IPS-NIHi7 (cell line): ENCODE results near the gene UBXN10.

Source experiments
- DNase-seq: peaks from one replicate; pipeline ENCODE4 v3.0.0; 2012; ENCODE audit warnings: mixed read lengths; ENCODE audit errors: extremely low spot score

UBXN10 gene, protein sequence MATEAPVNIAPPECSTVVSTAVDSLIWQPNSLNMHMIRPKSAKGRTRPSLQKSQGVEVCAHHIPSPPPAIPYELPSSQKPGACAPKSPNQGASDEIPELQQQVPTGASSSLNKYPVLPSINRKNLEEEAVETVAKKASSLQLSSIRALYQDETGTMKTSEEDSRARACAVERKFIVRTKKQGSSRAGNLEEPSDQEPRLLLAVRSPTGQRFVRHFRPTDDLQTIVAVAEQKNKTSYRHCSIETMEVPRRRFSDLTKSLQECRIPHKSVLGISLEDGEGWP

DNA sequence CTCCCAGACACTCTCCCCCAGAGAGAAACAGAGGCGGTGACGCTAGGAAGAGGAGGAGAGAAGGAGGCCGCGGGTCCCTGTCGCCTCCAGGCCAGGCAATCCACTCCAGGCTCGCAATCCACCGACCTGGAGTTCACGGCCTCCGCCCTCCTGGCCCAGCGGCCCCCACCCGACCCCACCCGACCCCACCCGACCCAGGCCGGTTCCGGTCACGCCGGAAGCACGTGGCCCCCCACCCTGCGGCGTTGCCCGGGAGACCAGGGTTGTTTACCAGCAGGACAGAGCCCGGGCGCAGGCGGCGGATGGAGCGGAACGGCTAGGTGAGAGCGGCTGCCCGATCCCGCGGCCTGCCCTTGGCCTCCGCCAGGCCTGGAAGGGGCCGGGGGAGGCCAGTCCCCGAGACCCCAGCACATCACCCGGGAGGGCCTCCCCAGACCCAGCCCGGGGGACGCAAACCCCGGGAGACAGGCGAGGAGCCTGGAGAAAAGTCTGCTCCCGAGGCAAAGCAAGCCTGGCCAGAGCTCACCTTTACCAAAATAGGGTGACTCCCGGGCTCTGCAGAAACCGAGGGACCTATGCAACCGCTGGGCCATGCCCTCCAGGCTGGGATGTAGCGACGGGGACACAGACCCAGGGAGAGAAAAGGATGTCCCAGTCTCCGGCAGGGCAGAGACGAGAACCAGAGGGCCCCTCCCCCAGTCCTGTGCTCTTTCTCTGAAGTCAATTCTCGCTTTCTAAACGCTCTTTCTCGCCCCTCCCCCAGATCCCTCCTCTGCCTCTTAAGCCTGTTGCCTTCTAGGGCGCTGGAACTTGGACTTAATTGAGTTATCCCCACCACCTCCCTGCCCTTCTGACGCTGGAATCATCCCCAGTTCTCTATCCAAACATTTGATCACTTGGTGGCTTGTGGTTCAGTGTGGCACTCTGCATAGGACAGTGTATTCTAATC, at the start of gene UBXN10, which contains the start of gene PLA2G2C:
Gene UBXN10 (plus strand): TSS at position 263 of the 949 bp plus-strand sequence. CDS start 4,466 bp downstream, outside the sequence.
Gene PLA2G2C (minus strand): TSS at position 685 of the 949 bp plus-strand sequence. CDS start 9,155 bp downstream, outside the sequence.
- DNase-seq = peak; percentile 77

DNA sequence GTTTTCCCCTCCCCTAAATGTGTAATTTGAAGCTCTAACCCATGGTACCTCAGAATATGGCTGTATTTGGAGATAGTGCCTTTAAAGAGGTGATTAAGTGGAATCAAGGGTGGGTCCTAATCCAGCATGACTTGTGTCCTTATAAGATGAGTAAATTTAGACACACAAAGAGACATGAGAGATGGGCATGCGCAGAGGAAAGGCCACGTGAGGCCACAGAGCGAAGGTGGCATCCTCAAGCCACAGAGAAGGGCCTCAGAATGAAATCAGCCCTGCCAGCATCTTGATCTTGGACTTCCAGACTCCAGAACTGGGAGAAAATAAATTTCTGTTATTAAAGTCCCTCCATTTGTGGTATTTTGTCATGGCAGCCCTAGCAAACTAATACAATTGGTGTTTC, 49.6 kb upstream of the UBXN10 start:
- no peak for DNase-seq

DNA sequence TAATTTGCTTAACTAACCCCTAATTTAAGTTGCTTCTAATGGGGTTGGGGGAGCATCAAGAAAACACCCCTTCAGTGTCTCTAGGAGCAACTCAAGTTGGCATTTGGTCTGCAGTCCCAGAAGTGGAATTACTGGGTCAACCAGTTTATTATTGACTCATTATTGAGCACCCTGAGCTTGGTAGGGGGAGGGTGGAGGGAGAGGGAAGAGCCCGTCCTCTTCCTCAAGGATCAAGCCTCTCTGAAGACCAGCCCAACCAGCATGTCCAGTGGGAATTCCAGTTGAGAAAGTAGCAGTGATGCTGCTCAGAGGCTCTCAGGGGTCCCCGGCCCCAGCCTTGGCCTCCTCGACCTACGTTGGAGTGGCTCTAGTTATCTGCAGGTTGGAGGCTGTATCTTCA, 48.8 kb upstream of the UBXN10 start:
- DNase-seq = peak; percentile 7

DNA sequence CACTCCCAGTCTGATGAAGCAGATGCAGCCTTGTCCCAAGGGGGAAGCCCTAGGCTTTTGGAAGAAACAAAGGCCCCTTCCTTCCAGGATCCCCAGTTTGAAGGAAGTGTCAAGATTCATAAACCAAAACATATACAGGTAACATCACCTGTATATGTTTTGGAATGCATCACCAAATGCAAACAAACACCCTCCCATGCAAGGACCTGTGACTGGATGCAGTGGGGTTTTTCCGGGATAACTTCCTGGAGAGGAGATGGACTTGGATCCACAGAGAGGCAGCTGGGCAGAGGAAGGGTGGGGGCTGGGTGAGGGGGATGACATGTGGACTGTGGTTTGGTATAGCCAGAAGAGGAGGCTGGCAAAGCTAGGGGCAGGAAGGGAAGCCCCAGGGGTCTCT, 48.3 kb upstream of the UBXN10 start:
- peak; percentile 7 for DNase-seq

DNA sequence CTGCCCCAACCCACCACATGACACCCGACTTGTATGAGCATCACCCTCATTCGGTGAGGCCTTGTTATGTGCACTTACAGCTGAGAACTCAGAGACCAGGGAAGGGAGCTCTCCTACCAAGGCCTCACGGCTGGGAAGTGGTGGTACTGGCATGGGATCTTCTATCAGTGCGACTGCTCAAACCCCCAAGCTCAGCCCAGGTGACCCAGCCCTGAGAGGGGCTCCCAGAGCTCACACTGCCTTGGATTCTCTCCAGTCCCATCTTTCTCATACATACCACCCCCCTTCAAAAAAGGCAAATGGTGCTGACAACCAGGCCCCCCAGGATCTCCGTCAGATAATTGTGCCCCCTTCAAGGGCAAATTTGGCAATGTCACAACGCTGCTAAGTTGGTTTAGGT, 47.5 kb upstream of the UBXN10 start:
- DNase-seq = peak; percentile 7

DNA sequence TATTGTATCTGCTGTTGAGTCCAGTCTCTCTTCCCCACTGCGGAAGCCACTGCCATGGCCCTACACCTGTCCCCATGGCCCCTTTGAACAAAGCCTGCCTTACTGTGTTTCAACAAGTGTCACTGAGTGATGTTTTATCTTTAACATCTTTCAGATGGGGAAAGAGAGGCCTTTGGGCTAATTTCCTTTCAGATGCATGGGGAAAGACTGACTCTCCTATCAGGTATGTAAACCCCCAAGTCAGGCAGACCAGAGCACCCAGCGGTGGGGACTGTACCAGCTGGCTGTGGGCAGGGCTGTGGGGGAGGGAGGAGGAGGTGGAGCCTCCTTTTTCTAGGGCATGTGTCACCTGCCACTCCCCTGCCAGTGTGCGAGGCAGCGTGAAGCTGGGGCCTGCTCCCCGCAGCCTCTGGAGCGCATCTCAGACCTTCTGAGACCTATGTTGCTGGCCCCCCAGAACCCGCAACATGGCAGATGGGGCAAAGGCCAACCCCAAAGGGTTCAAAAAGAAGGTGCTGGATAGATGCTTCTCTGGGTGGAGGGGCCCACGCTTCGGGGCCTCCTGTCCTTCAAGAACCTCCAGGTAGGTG, 46.8 kb upstream of the UBXN10 start, which contains the start of gene PLA2G2F:
Gene PLA2G2F (plus strand): TSS at position 363 of the 590 bp plus-strand sequence. CDS start 105 bp downstream, at position 468.
- peak; percentile 9 for DNase-seq

DNA sequence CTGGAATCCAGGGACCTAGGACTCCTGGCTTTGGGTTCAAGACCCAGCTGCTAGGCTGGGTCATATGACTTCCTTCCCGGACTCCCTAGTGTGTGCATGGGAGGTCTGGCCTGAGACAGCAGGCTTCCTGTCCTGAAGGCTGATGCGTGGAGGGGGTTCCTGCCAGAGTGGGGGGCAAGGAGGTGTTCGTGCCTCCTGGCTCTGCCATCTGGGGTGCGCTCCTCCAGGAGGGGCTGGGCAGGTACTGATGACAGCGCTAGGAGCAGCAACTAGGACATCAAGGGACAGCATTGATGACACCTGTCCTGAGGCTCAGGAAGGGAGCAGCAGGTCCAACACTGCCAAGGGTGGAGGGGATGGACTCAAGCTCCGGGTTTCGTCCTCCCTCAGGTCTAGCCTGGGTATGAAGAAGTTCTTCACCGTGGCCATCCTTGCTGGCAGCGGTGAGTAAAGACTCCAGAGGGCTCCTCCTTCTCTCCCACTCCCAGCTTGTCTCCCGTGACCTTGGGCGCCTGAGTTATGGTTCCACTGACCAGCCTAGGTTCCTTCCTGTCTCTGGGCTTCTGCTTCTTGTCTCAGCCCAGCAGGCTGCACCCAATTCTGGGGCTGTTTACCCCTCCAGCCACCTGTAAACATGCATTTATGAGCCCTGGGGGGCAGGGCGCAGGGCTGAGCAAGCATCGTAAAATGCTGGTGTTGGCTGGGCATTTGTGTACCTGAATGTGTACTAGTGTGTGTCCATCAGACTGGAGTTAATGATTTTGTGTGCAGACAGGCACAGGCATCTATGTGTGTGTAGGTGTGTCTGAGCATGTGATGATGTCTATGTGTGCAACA, 45.9 kb upstream of the UBXN10 start:
- DNase-seq = no peak

DNA sequence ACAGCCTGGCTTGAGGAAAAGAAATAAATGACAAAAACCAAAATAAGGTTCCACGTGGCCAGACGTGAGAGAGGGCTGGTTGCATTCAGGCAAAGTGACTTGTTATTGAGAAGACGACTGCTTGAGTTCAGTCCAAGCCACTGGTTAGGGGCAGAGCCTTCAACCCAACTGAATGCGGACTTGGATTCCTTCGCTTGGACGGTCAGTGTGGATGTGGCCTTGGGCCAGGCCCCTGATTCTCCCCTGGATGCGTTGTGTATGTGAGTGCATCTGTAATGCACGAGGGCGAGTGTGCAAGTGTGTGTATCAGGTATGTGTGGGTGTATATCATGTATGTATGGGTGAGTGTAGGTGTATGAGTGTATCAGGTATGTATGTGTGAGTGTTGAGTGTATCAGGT, 44.9 kb upstream of the UBXN10 start:
- DNase-seq = no peak

DNA sequence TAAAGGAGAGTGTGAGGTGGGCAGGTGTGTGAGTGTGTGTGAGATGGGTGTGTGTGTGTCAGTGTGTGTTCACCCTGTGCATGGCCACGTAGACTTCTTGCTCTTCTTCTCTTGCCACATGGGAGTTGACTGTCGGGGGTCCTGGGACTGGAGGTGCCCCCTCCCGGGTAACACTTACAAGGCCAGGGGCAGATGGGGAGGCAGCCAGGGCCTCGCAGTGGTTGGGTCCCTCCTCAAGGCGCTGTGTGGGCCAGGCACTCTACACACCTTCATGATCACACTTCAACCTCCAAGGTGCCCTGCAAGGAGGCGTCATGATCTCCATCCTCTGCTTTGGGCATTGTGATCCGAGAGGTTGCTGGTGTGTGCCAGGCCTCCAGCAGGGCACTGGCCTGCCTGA, 44.4 kb upstream of the UBXN10 start:
- no peak for DNase-seq

DNA sequence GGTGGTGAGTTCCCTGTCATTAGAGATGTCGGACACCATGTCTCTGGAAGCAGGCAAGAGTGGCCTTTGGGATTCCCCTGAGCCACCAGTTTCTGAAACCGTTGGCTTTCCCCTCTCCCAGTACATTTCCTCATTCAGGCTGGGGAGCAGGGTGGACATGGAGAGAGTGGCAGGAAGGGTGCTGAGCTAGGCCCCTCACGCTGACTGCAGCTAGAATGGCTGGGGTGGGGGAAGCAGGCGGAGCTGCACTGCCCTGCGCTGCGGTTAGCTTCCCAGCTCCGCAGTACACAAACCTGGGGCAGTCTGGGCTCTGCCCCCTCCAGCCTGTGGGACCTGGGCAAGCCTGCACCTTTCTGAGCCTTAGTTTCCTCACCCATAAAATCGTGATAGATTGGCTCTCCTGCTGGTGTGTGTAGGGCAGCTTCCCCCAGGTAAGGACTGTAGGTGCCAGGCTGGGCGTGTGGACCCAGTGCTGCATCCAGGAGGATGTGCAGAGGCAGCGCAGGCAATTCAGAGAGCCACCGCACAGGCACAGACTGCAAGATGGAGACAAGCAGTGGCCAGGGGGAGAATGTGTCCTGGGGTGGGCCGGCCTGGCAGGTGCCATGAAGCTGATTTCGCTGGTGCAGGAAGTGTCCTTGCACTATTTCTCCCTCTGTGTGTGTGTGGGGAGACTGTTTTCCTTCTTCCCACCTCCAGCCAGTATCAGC, 43.7 kb upstream of the UBXN10 start:
- no peak for DNase-seq

DNA sequence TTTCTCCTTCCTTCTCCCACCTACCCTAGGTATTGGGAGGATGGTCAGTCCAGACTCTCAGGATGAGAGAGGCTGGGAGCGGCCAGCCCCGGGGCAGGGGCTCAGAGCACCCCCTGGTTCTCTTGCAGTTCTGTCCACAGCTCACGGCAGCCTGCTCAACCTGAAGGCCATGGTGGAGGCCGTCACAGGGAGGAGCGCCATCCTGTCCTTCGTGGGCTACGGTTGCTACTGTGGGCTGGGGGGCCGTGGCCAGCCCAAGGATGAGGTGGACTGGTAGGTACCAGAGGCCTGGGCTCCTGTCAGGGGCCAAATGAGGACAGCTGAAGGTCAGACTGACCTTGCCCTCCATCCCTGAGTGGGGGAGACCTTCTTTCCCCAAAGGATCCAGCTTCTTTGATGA, 42.6 kb upstream of the UBXN10 start:
- DNase-seq = no peak

DNA sequence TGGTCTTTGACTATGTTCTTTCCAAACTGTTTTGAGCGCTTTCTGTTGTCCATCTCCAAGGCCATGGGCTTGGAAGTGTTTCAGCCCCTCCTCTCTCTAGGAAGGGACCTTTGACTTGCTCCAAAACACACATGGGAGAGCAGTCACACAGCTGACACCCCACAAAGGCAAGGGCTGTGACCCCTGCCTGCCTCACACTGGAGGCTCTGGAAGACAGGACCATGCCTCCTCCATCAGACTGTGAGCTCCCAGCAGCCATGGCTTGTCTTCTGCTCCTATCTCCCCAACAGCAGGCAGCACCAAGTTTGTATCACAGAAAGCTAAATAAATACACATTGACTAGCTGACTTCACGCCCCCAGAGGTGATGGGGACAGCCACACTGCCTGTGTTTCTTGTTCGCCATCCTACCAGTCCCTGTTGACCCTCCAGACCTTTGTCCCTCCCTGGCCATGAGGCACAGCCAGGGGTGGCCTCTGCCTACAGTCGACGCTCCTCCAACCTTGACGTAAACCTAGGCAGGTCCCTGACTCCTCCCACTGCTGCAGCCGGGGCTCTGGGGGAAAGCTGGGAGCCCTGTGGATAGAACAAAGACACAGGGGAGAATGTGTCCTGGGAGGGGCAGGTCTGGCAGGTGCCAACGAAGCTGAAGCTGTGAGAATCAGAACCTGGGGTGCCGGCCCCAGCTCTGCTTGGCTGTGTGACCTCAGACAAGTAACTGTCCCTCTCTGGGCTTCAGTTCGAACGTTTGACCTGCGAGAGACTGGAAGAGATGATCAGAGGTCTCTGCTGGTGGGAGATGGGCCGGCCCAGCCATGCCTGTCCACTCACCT, 41.9 kb upstream of the UBXN10 start:
- DNase-seq = no peak

DNA sequence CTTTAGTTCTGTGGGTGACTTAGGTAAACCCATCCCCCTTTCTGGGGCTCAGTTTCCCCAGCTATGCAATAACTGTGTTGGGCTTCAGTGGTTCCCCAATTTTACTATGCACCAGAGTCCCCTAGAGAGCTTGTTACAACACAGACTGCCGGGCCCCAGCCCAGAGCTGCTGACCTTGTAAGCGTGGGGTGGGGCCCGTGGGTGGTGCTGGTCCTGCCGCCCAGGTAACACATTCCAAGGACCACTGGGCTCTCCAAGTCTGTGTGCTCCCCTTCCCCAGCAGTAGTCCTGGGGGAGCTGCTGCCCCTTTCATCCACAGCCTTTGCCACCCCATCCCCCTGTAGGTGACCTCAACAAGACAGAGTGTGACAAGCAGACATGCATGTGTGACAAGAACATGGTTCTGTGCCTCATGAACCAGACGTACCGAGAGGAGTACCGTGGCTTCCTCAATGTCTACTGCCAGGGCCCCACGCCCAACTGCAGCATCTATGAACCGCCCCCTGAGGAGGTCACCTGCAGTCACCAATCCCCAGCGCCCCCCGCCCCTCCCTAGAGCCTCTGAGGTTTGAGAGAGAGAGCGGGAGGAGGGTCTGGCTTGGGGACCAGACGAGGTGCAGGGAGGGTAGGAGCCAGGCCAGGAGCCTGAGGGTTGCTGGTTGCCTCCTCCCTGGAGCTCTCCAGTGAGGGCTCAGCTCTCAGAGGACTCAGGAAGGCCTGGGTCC, 37.9 kb upstream of the UBXN10 start:
- DNase-seq = no peak

DNA sequence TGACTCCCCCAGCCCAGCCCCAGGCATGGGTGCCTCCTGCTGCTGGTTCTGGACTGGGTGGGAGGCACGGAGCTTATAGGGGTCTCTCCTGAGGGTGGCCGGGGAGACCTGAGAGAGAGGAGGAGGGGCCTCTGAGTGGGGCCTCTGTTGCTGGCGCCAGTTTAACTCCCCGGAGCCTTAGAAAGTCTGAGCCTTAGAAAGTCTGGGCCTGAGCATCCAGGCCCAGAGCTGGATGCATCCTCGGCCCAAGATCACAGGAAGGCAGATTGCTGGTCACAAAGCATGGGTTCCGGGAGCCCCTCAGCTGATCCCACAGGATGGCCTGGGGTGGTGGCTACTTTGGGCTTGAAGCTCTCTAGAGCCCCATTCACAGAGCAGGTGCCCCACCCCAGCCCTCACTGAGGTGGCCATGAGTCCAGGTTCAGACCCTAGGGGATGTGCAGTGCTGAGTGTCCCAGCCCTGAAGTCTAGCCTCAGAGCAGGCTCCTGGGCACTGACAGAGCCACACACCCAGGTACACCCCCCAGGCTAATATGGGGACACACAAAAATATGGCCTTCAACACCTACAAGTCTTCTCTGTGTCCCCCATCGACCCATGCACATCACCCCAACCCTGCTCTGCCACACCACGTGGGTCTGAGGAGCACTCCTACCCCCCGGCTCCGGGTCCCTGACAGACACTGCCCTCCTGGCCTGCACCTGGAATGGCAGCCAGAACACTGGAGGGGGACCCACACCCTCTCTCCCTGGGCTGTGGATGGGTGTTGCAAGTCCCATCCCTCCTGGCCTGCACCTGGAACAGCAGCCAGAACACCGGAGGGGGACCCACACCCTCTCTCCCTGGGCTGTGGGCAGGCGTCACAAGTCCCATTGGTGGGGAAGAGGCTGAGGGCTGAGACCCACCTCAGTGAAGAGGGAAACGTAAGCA, 37.1 kb upstream of the UBXN10 start:
- no peak for DNase-seq

DNA sequence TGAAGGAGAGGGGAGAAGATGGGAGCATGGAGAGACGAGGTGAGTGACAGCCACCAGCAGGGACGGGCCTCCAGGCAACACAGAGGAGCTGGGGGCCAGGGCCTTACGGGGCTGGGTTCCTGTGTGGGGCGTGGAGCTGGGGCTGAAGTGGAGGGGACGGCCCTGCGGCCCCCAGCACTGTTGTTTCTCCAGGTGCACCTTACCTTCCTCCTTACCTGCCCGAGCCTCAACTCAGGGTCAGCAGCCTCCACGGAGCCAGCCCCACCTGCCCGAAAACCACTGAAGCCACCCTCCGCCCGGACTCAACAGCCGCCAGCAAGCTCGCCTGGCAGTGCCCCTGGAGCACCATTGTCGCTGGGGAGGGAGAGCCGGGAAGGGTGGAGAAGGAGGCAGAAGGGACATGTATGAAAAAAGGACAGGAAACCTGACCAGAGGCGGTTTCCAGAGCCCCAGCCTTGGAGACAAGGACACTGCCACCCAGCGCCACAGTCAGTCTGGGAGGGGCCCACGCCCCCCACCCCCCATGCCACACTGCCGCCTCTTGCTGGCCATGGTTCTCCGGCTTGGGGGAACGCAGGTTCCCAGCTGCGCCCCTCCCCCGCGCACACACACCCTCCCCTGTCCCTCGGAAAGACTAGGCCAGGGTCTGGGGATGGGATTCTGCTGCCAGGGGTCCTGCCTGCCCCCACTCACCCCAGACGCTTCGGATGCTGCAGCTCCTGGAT, 36.1 kb upstream of the UBXN10 start:
- DNase-seq = no peak

DNA sequence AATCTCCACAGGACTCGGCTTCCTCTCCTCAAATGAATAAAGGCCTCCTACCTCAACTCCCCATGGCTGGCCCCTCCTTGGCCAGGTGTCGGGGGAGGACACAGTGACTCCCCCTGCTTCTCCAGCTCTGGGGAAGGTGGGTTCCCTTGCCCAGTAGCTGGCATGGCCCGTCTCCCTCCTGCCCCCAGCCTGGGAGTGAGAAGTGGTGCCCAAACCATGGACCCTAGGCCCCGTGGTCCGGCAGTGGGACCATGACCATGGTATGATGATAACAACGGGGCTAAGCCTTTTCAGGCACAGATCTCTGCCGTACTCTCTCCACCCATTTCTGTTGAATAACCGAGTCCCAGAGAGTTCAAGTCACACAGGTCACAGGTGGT, 35.6 kb upstream of the UBXN10 start:
- DNase-seq = no peak

DNA sequence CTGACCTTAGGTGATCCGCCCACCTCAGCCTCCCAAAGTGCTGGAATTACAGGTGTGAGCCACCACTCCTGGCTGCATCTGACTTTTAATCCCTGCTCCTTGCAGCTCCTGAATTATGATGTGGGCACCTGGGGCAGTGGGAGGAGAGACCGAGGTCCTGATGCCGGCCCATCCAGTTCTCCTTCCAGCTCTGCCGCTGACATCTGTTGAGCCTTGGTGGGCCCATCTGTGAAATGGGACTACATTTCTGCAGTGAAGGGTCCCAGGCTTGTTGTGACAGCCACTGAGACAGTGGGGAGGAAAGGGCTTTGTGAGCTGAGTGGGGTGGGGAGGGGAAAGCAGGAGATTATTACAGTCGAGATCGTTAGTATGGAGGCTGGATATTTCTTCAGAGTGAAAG, 34.9 kb upstream of the UBXN10 start:
- DNase-seq = no peak
